HepG2 (cell line): ENCODE measurements around the gene MRPL51. TPM values are rescaled to one million over a fixed set of nuclear protein-coding genes. Genes with fewer than 3 reads are reported as not detected.
A peak's percentile ranks its signal among the peaks of the same experiment; 100 is the strongest.

ENCODE experiments used
- AGO1 ChIP-seq: fragments of 200-400 bp; formaldehyde crosslinking; IDR thresholded peaks from 2 replicates; pipeline ENCODE4 v1.6.1; 2017; ENCODE audit warnings: mild to moderate bottlenecking, low read depth, low read length, moderate library complexity; ENCODE audit not compliant: poor library complexity, severe bottlenecking
- ELF3 ChIP-seq: IDR thresholded peaks from 2 replicates; pipeline ENCODE4 v1.6.1; 2016; ENCODE audit warnings: missing genetic modification reagents, missing compliant biosample characterization
- EZH2 ChIP-seq: conservative IDR thresholded peaks from 2 replicates; pipeline ENCODE4 v1.6.1; 2012; ENCODE audit warnings: mild to moderate bottlenecking, low read depth, low read length, moderate library complexity
- FOXP1 ChIP-seq, 2 experiments: fragments of 450-650 bp in 1 of 2; IDR thresholded peaks; 2 replicates each; pipeline ENCODE4 v1.6.1; 2017 to 2018; ENCODE audit warnings: antibody characterized with exemption in 1 of 2
- GATA4 ChIP-seq: sonication (generic); IDR thresholded peaks from 2 replicates; pipeline ENCODE4 v1.6.1; 2016; ENCODE audit warnings: antibody characterized with exemption, low read depth, borderline replicate concordance
- GPN1 ChIP-seq: sonication (generic); formaldehyde crosslinking; IDR thresholded peaks from 2 replicates; pipeline ENCODE4 v1.5.1; 2020; ENCODE audit warnings: missing genetic modification reagents, borderline replicate concordance
- HNF1B ChIP-seq: sonication (generic); formaldehyde crosslinking; IDR thresholded peaks from 2 replicates; pipeline ENCODE4 v1.5.1; 2020; ENCODE audit warnings: mild to moderate bottlenecking, moderate library complexity, missing genetic modification reagents
- IRX3 ChIP-seq: sonication (generic); formaldehyde crosslinking; IDR thresholded peaks from 2 replicates; pipeline ENCODE4 v1.8.1; 2023; ENCODE audit warnings: mild to moderate bottlenecking, low read depth, missing genetic modification reagents, borderline replicate concordance
- MAX ChIP-seq: IDR thresholded peaks from 2 replicates; pipeline ENCODE4 v1.6.1; 2012; ENCODE audit warnings: inconsistent platforms
- MED8 ChIP-seq: sonication (generic); formaldehyde crosslinking; IDR thresholded peaks from 2 replicates; pipeline ENCODE4 v1.8.1; 2023; ENCODE audit warnings: mild to moderate bottlenecking, missing genetic modification reagents; ENCODE audit not compliant: insufficient replicate concordance
- NAIF1 ChIP-seq: sonication (generic); formaldehyde crosslinking; IDR thresholded peaks from 2 replicates; pipeline ENCODE4 v1.5.0; 2020; ENCODE audit warnings: mild to moderate bottlenecking, missing genetic modification reagents, borderline replicate concordance
- PHF8 ChIP-seq: sonication (generic); formaldehyde crosslinking; IDR thresholded peaks from 2 replicates; pipeline ENCODE4 v1.5.0; 2020; ENCODE audit warnings: missing genetic modification reagents
- RNF219 ChIP-seq: sonication (generic); formaldehyde crosslinking; IDR thresholded peaks from 2 replicates; pipeline ENCODE4 v1.5.0; 2020; ENCODE audit warnings: mild to moderate bottlenecking, missing genetic modification reagents
- TCF7 ChIP-seq: sonication (generic); IDR thresholded peaks from 2 replicates; pipeline ENCODE4 v1.6.1; 2016; ENCODE audit warnings: antibody characterized with exemption, low read depth
- TMF1 ChIP-seq: sonication (generic); formaldehyde crosslinking; IDR thresholded peaks from 2 replicates; pipeline ENCODE4 v1.8.1; 2022; ENCODE audit warnings: low read depth, missing genetic modification reagents
- ZFP82 ChIP-seq: sonication (generic); formaldehyde crosslinking; IDR thresholded peaks from 2 replicates; pipeline ENCODE4 v1.5.1; 2020; ENCODE audit warnings: mild to moderate bottlenecking, missing genetic modification reagents, borderline replicate concordance
- ZMYM3 ChIP-seq: sonication (generic); formaldehyde crosslinking; IDR thresholded peaks from 2 replicates; pipeline ENCODE4 v1.5.1; 2020; ENCODE audit warnings: mild to moderate bottlenecking, missing genetic modification reagents
- ZNF292 ChIP-seq: sonication (generic); formaldehyde crosslinking; IDR thresholded peaks from 2 replicates; pipeline ENCODE4 v1.8.1; 2022; ENCODE audit warnings: mild to moderate bottlenecking, low read depth, missing genetic modification reagents, borderline replicate concordance
- ZNF337 ChIP-seq: sonication (generic); formaldehyde crosslinking; IDR thresholded peaks from 2 replicates; pipeline ENCODE4 v1.5.1; 2020; ENCODE audit warnings: missing genetic modification reagents, low read depth, mild to moderate bottlenecking, borderline replicate concordance
- ZNF546 ChIP-seq: sonication (generic); formaldehyde crosslinking; conservative IDR thresholded peaks from 2 replicates; pipeline ENCODE4 v1.8.1; 2023; ENCODE audit warnings: mild to moderate bottlenecking, missing genetic modification reagents
- ZNF558 ChIP-seq: sonication (generic); formaldehyde crosslinking; IDR thresholded peaks from 2 replicates; pipeline ENCODE4 v1.9.0; 2022; ENCODE audit warnings: mild to moderate bottlenecking, missing genetic modification reagents, borderline replicate concordance
- ZNF773 ChIP-seq: sonication (generic); formaldehyde crosslinking; IDR thresholded peaks from 2 replicates; pipeline ENCODE4 v1.4.0; 2020; ENCODE audit warnings: missing genetic modification reagents, borderline replicate concordance
- ZNF839 ChIP-seq: sonication (generic); formaldehyde crosslinking; IDR thresholded peaks from 2 replicates; pipeline ENCODE4 v1.4.0; 2020; ENCODE audit warnings: missing genetic modification reagents, mild to moderate bottlenecking, borderline replicate concordance
- polyA plus RNA-seq, 8 experiments: library from polyadenylated mRNA; depleted of rRNA in 3 of 8; stranded (reverse) in 7 of 8; unstranded in 1 of 8; fragments of >200 nt; fragmentation: Illumina TruSeq in 4 of 8; extraction: Trizol in 4 of 8; gene quantifications; 2 replicates each; pipeline versions ENCODE4 v1.2.1 to v1.2.3, GENCODE V29; 2011 to 2016; ENCODE audit warnings: low read depth in 4 of 8, missing spikeins in 1 of 8, mixed read lengths in 1 of 8; ENCODE audit not compliant: insufficient read depth in 1 of 8
- total RNA-seq, 5 experiments: library from RNA; depleted of rRNA; stranded (reverse); fragments of >200 nt; fragmentation: Illumina TruSeq; extraction: Trizol; gene quantifications; 2 replicates each; pipeline ENCODE4 v1.2.3, GENCODE V29; 2016; ENCODE audit warnings: low read depth in 1 of 5
- TF ChIP-seq, protein P1 (sequence below): IDR thresholded peaks from 2 replicates; pipeline ENCODE4 v1.6.1; 2018; ENCODE audit warnings: missing genetic modification reagents

MRPL51 gene
- total and polyA plus RNA-seq, 2 of the 13 experiments (the other 11 are each of a cell fraction or from before 2014, with no cell fraction given): 64.8 to 278 TPM

- TF ChIP-seq NAIF1 (CRISPR knock-in tag): peak; percentile 83; the same call in 1 of the 2 replicates
- TF ChIP-seq MED8 (CRISPR knock-in tag): peak; percentile 75
- peak; percentile 67; the same call in 1 of the 2 replicates for TF ChIP-seq ZNF839 (CRISPR knock-in tag)
- 0 out of 2 replicates have a peak, but pooled peaks have one; percentile 25 for TF ChIP-seq ZNF546 (CRISPR knock-in tag)
- TF ChIP-seq RNF219: no peak
- TF ChIP-seq ZNF558 (CRISPR knock-in tag): no peak; the same call in 1 of the 2 replicates
- TF ChIP-seq GATA4: peak; percentile 95
- TF ChIP-seq ELF3 (CRISPR knock-in tag): peak; percentile 37
- 0 out of 2 replicates have a peak, but pooled peaks have one; percentile 5 for TF ChIP-seq TCF7
- peak; percentile 28; the same call in 1 of the 2 replicates for TF ChIP-seq ZMYM3 (CRISPR knock-in tag)
- no peak for TF ChIP-seq ZNF292 (CRISPR knock-in tag)
- peak; percentile 46 for TF ChIP-seq HNF1B
- TF ChIP-seq, protein P1, sequence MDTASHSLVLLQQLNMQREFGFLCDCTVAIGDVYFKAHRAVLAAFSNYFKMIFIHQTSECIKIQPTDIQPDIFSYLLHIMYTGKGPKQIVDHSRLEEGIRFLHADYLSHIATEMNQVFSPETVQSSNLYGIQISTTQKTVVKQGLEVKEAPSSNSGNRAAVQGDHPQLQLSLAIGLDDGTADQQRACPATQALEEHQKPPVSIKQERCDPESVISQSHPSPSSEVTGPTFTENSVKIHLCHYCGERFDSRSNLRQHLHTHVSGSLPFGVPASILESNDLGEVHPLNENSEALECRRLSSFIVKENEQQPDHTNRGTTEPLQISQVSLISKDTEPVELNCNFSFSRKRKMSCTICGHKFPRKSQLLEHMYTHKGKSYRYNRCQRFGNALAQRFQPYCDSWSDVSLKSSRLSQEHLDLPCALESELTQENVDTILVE (CRISPR knock-in tag): peak; percentile 24; the same call in 1 of the 2 replicates
- TF ChIP-seq ZNF773 (CRISPR knock-in tag): peak; percentile 70; the same call in 1 of the 2 replicates
- TF ChIP-seq MAX: peak; percentile 80
- TF ChIP-seq ZFP82: peak; percentile 91
- TF ChIP-seq ZNF337: no peak; the same call in 1 of the 2 replicates
- no peak for TF ChIP-seq EZH2
- no peak for TF ChIP-seq GPN1
- TF ChIP-seq AGO1: no peak
- TF ChIP-seq FOXP1 (IDR thresholded peaks at IDR 0.05): no peak
- TF ChIP-seq FOXP1 (CRISPR knock-in tag; IDR thresholded peaks at IDR 0.05): no peak
- TF ChIP-seq IRX3 (CRISPR knock-in tag): no peak; the same call in 1 of the 2 replicates
- 0 out of 2 replicates have a peak, but pooled peaks have one; percentile 63 for TF ChIP-seq TMF1 (CRISPR knock-in tag)
- TF ChIP-seq PHF8: peak; percentile 64
These were observed 41.0 kb upstream of the MRPL51 start, which contains the start of gene GAPDH (continued) for GRCh38 chr12:6533923-6534694.
